OCI-LY3 (cell line): ENCODE measurements around the gene SLC9C2.
A peak's percentile ranks its signal among the peaks of the same experiment; 100 is the strongest.

Source experiments
- H2AFZ ChIP-seq: fragments of 200-600, 300-600 bp; shearing (Covaris generic); 2 replicates; pipeline ENCODE4 v1.6.0; 2014; ENCODE audit warnings: antibody characterized with exemption, low read depth, low read length
- H3K27ac ChIP-seq: fragments of 200-600, 300-600 bp; sonication (generic); 2 replicates; pipeline ENCODE4 v1.5.1; 2014; ENCODE audit warnings: mild to moderate bottlenecking, low read length, moderate library complexity, mixed read lengths
- H3K27me3 ChIP-seq: fragments of 200-600, 300-600 bp; sonication (generic); 2 replicates; pipeline ENCODE4 v1.6.1; 2014; ENCODE audit warnings: low read depth, low read length, mixed read lengths
- H3K36me3 ChIP-seq: fragments of 200-600, 300-600 bp; sonication (generic); replicated peaks from 2 replicates; pipeline ENCODE3; 2014; ENCODE audit warnings: low read depth, low read length, mixed read lengths
- H3K4me1 ChIP-seq: fragments of 300-600, 200-600 bp; sonication (generic); 2 replicates; pipeline ENCODE4 v1.6.1; 2014; ENCODE audit warnings: low read length, mixed read lengths
- H3K4me2 ChIP-seq: fragments of 200-600, 300-600 bp; sonication (generic); 2 replicates; pipeline ENCODE4 v1.6.1; 2014; ENCODE audit warnings: low read length, mixed read lengths
- H3K4me3 ChIP-seq: fragments of 300-600, 200-600 bp; sonication (generic); 2 replicates; pipeline ENCODE4 v1.5.1; 2014; ENCODE audit warnings: antibody characterized with exemption, mild to moderate bottlenecking, low read length, moderate library complexity
- H3K79me2 ChIP-seq: fragments of 300-600, 200-600 bp; shearing (Covaris generic); 2 replicates; pipeline ENCODE4 v1.6.1; 2014; ENCODE audit warnings: mild to moderate bottlenecking, low read length, mixed read lengths
- H3K9ac ChIP-seq: fragments of 300-600, 200-600 bp; shearing (Covaris generic); 2 replicates; pipeline ENCODE4 v1.6.0; 2014; ENCODE audit warnings: mild to moderate bottlenecking, low read length, moderate library complexity
- H3K9me3 ChIP-seq: fragments of 200-600, 300-600 bp; shearing (Covaris generic); 2 replicates; pipeline ENCODE4 v1.6.1; 2014; ENCODE audit warnings: low read length, mixed read lengths; ENCODE audit not compliant: insufficient read depth
- H4K20me1 ChIP-seq: fragments of 200-600, 300-600 bp; sonication (generic); 2 replicates; pipeline ENCODE4 v1.6.1; 2016; ENCODE audit warnings: low read length, mixed read lengths; ENCODE audit not compliant: insufficient read depth
- EZH2phosphoT487 ChIP-seq: fragments of 200-600 bp; shearing (Covaris generic); IDR thresholded peaks from 2 replicates; pipeline ENCODE4 v1.6.1; 2018; ENCODE audit warnings: antibody characterized with exemption, mixed run types, low read depth
- TF ChIP-seq, protein P1 (sequence below): fragments of 200-600, 300-600 bp; sonication (generic); IDR thresholded peaks from 2 replicates; pipeline ENCODE4 v1.5.1; 2014; ENCODE audit warnings: antibody characterized with exemption, low read length, low read depth

The SLC9C2 gene

GRCh38 chr1:173555651-173556305 lies 47.1 kb downstream of the SLC9C2 start:
- no peaks in the 10 kb centered on the region for H3K36me3 ChIP-seq
- TF ChIP-seq EZH2phosphoT487 = no peak
- TF ChIP-seq, protein P1, sequence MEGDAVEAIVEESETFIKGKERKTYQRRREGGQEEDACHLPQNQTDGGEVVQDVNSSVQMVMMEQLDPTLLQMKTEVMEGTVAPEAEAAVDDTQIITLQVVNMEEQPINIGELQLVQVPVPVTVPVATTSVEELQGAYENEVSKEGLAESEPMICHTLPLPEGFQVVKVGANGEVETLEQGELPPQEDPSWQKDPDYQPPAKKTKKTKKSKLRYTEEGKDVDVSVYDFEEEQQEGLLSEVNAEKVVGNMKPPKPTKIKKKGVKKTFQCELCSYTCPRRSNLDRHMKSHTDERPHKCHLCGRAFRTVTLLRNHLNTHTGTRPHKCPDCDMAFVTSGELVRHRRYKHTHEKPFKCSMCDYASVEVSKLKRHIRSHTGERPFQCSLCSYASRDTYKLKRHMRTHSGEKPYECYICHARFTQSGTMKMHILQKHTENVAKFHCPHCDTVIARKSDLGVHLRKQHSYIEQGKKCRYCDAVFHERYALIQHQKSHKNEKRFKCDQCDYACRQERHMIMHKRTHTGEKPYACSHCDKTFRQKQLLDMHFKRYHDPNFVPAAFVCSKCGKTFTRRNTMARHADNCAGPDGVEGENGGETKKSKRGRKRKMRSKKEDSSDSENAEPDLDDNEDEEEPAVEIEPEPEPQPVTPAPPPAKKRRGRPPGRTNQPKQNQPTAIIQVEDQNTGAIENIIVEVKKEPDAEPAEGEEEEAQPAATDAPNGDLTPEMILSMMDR = no peak
- no peak overlapping the region for H3K27ac ChIP-seq
- no peaks in the 10 kb centered on the region for H3K79me2 ChIP-seq
- H3K27me3 ChIP-seq = no peaks in the 10 kb centered on the region
- no peak overlapping the region for H3K4me3 ChIP-seq
- H3K9ac ChIP-seq = no peak overlapping the region
- H3K4me2 ChIP-seq = no peak overlapping the region
- H2AFZ ChIP-seq = peak overlapping the region; percentile 3; the same call in 1 of the 2 replicates
- H3K9me3 ChIP-seq = no peaks in the 10 kb centered on the region
- H4K20me1 ChIP-seq = no peaks in the 10 kb centered on the region
- H3K4me1 ChIP-seq = no peaks in the 10 kb centered on the region

DNA sequence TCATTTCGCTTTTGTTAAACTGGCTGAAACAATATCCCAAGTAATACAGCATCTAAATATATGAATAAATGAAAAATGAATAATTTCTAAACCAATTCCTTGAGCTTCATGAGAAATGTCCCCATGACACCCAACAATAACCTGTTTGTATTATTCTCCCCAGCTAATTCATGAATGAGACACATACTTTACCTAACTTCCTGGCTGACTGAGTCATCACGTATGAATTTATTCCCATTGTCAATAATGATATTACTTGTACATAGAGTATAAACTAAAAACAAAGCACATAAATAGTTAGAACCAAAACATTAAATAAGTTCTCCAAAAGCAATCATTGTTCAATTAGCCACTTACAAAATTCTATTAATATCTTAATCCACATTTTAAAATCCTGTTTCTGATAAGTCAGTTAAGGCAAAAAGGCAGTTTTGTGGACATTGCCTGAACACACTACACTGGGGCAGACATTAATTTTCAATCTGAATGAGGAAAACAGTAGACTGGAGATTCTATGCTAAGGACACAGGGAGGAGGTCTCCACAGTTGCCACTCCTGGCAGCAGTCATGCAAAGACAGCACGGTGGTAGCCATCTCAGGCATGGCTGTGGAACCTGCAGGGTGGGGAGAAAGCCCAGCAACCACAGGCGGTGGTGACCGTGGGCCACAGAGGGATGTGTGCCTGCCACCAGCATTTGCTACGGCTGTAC lies 48.2 kb downstream of the SLC9C2 start:
- Histone ChIP-seq H3K9ac (no peak overlapping the region), H3K36me3 (no peaks in the 10 kb centered on the region), H2AFZ (no peak overlapping the region), H3K9me3 (no peaks in the 10 kb centered on the region), H3K4me2 (no peak overlapping the region), H3K27ac (no peak overlapping the region), H3K4me1 (no peaks in the 10 kb centered on the region), H4K20me1 (no peaks in the 10 kb centered on the region), H3K27me3 (no peaks in the 10 kb centered on the region), H3K4me3 (no peak overlapping the region), H3K79me2 (no peaks in the 10 kb centered on the region)
- TF ChIP-seq, protein P1 = no peak
- no peak for TF ChIP-seq EZH2phosphoT487

DNA sequence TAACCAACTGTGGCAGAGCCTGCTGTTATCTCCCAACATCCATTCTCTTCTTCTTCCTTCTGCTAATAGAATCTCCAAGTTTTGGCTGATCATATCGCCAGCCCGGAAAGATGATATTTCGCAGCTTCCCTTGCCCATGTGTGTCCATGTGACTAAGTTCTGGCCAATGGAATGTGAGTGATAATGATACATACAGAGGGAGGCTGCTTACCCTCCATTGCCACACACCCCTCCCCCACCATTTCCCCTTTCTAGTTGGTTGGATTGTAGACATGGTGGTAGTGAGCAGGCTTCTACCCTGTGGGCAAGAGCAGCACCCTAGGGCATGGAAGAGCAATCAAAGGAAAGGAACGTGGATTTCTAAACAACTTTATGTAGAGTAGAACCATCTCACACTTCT lies 48.8 kb downstream of the SLC9C2 start:
- Histone ChIP-seq H3K9me3 (no peaks in the 10 kb centered on the region), H2AFZ (no peak overlapping the region), H3K79me2 (no peaks in the 10 kb centered on the region), H4K20me1 (no peaks in the 10 kb centered on the region), H3K27me3 (no peaks in the 10 kb centered on the region), H3K36me3 (no peaks in the 10 kb centered on the region), H3K4me2 (no peak overlapping the region), H3K27ac (no peak overlapping the region), H3K4me1 (no peaks in the 10 kb centered on the region), H3K4me3 (no peak overlapping the region), H3K9ac (no peak overlapping the region)
- TF ChIP-seq, protein P1 = no peak
- TF ChIP-seq EZH2phosphoT487 = no peak

GRCh38 chr1:173553312-173553711 lies 49.6 kb downstream of the SLC9C2 start:
- no peak overlapping the region for H3K4me3 ChIP-seq
- no peaks in the 10 kb centered on the region for H3K27me3 ChIP-seq
- H4K20me1 ChIP-seq = no peaks in the 10 kb centered on the region
- TF ChIP-seq, protein P1 = no peak
- no peak for TF ChIP-seq EZH2phosphoT487
- H3K36me3 ChIP-seq = no peaks in the 10 kb centered on the region
- no peak overlapping the region for H3K4me2 ChIP-seq
- no peak overlapping the region for H3K9ac ChIP-seq
- no peak overlapping the region for H3K27ac ChIP-seq
- no peaks in the 10 kb centered on the region for H3K79me2 ChIP-seq
- no peaks in the 10 kb centered on the region for H3K4me1 ChIP-seq
- H2AFZ ChIP-seq = no peak overlapping the region
- no peaks in the 10 kb centered on the region for H3K9me3 ChIP-seq
